Measurements from ENCODE around the gene GLDN. TPM values are rescaled to one million over a fixed set of nuclear protein-coding genes. Genes with fewer than 3 reads are reported as not detected.

Gene GLDN
- 2.2 TPM for total RNA-seq

DNA sequence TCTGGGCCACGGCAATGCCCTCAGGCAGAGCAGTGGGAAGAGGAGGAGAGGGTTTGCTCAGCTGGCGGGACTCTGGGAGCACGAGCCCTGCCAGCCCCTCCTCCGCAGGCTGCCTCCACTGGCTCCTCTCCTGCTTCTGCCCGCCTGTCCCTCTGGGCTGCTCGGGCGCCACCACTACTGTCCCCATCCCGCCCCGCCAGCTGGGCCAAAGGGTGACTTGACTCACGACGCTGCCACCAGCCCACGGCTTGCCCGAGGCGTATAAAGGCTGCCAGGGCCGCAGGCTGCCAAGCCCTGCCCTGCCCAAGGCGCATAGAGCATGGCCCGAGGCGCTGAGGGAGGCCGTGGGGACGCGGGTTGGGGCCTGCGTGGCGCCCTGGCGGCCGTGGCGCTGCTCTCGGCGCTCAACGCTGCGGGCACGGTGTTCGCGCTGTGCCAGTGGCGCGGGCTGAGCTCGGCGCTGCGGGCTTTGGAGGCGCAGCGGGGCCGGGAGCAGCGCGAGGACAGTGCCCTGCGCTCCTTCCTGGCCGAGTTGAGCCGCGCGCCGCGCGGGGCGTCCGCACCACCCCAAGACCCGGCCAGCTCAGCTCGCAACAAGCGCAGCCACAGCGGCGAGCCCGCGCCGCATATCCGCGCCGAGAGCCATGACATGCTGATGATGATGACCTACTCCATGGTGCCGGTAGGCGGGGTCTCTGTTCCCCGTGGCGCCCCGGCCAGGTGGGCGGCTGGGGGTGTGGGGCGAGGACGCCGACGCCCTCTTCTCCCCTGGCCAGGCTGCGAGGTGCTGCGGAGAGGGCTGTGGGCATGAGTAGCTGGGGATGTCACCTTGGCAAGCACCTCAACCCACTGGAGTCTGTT lies at the start of gene GLDN:
Gene GLDN, plus strand, starts transcription at position 290 of the 861 bp plus-strand sequence. Its CDS starts 30 bp downstream, at position 320.

DNA sequence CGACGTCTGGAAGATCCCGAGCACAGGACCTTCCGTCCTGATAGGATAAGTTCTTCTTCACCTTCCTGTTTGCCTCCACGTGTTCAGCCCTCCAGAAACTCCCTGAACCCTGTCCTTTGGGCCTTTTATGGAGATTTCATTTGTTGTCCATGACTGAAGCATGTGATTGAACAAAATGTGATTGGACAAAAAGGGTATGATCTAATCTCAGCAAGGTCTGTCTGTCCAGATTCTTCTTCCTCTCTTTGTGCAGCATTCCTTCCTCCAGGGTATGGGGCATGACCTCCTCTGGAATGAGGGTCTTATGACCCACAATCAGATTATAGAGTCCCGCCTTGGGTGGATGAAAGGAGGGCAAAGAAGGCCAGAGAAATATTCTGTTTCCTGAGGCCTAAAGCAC lies 3.0 kb upstream of the GLDN start, which contains the start of gene CYP19A1:
Gene CYP19A1, minus strand, starts transcription at position 101 of the 400 bp plus-strand sequence. CDS start 95,684 bp downstream, outside the sequence.

Small RNA genes lying within 50 kb of the gene (small RNA-seq; reads per million reads assigned to genes)
- gene AC020891.4 (ENCODE audit: low replicate concordance) (not detected), gene MIR7973-1 (ENCODE audit: low replicate concordance) (not detected)

Other genes starting within 250 kb of the GLDN start
- gene TNFAIP8L3, start 246.7 kb upstream of the GLDN start, total RNA-seq = 0.94 TPM
- not detected for gene CYP19A1, start 3.1 kb upstream of the GLDN start, total RNA-seq